ENCODE results near the gene CCDC7. TPM values are rescaled to one million over a fixed set of nuclear protein-coding genes. Genes with fewer than 3 reads are reported as not detected.

Gene CCDC7
- total and polyA plus RNA-seq, 2 experiments from 2014 or later = 2.0 to 10.0 TPM

GRCh38 chr10:32616438-32616837 lies 170.5 kb downstream of the CCDC7 start:
- no peak for DNase-seq (ENCODE audit: low spot score)
- H3K79me2 ChIP-seq = no peaks in the 10 kb centered on the region
- H3K9me3 ChIP-seq (ENCODE audit: low read depth) = no peaks in the 10 kb centered on the region
- H3K4me2 ChIP-seq = no peak overlapping the region
- 76% methylated on average over 2 of the region's 2 CpGs for WGBS (ENCODE audit: low lambda C conversion rate, missing lambda C conversion rate)
- no peaks in the 10 kb centered on the region for H3K4me1 ChIP-seq (ENCODE audit: insufficient read depth)
- H3K9me2 ChIP-seq (replicated peaks; ENCODE audit: insufficient read depth) = no peaks in the 10 kb centered on the region
- no peak overlapping the region for H3K4me3 ChIP-seq
- H3K27me3 ChIP-seq = no peaks in the 10 kb centered on the region
- no peak overlapping the region for H2AFZ ChIP-seq
- no peak for TF ChIP-seq EZH2phosphoT487 (IDR thresholded peaks at IDR 0.05; ENCODE audit: low read depth, severe bottlenecking, unreplicated experiment)
- TF ChIP-seq CTCF (IDR thresholded peaks at IDR 0.05; ENCODE audit: poor library complexity) = no peak
- TF ChIP-seq EZH2 (IDR thresholded peaks at IDR 0.05; ENCODE audit: borderline replicate concordance) = no peak
- no peak overlapping the region for H3K27ac ChIP-seq
- H3K36me3 ChIP-seq (replicated peaks; ENCODE audit: insufficient read depth, low read depth) = no peaks in the 10 kb centered on the region
- H4K20me1 ChIP-seq (ENCODE audit: insufficient read depth, poor library complexity, severe bottlenecking) = no peaks in the 10 kb centered on the region

DNA sequence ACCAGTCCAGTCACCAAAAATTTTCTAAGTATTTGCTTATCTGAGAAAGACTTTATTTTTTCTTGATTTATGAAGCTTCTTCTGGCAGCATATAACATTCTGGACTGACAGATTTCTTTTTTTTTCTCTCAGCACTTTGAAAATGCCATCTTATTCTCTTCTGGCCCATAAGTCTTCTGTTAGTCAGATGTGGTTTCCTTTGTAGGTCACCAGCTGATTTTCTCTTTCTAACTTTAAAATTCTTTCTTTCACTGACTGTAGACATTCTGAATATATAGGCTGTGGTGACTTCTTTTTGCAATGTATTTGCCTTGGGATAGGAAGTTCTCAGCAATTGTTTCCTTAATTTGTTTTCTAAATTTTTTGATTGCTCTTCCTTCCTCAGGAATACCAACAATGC lies 172.5 kb downstream of the CCDC7 start:
- Histone ChIP-seq H3K4me2 (no peak overlapping the region), H3K27ac (no peak overlapping the region), H3K27me3 (no peaks in the 10 kb centered on the region), H3K9me3 (ENCODE audit: low read depth) (no peaks in the 10 kb centered on the region), H3K4me3 (no peak overlapping the region), H3K9me2 (replicated peaks; ENCODE audit: insufficient read depth) (no peaks in the 10 kb centered on the region), H3K4me1 (ENCODE audit: insufficient read depth) (no peaks in the 10 kb centered on the region), H4K20me1 (ENCODE audit: insufficient read depth, poor library complexity, severe bottlenecking) (no peaks in the 10 kb centered on the region), H2AFZ (no peak overlapping the region), H3K79me2 (no peaks in the 10 kb centered on the region), H3K36me3 (replicated peaks; ENCODE audit: insufficient read depth, low read depth) (no peaks in the 10 kb centered on the region)
- TF ChIP-seq EZH2 (IDR thresholded peaks at IDR 0.05; ENCODE audit: borderline replicate concordance) = no peak
- TF ChIP-seq EZH2phosphoT487 (IDR thresholded peaks at IDR 0.05; ENCODE audit: low read depth, severe bottlenecking, unreplicated experiment) = no peak
- TF ChIP-seq CTCF (IDR thresholded peaks at IDR 0.05; ENCODE audit: poor library complexity) = no peak
- DNase-seq (ENCODE audit: low spot score) = no peak

DNA sequence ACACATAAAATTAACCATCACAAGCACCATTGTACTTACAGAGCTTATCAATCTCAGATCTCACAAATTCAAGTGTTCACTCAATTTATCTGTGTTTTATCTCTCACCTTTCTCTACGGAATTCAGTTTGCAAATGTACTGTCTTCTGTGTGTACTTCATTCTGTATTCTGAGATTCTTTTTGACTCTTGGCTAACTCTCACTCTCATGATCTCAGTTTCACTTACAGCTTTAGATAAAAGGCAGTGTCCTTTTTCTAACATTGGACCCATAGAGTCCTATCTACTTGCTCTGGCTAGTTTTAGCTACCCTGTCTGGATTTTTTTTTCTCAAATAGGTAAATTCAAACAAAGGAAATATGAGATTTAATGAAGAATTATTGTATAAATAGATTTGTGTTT lies 176.0 kb downstream of the CCDC7 start:
- H3K4me1 ChIP-seq (ENCODE audit: insufficient read depth) = no peaks in the 10 kb centered on the region
- H3K9me2 ChIP-seq (replicated peaks; ENCODE audit: insufficient read depth) = no peaks in the 10 kb centered on the region
- no peak for TF ChIP-seq EZH2phosphoT487 (IDR thresholded peaks at IDR 0.05; ENCODE audit: low read depth, severe bottlenecking, unreplicated experiment)
- TF ChIP-seq CTCF (IDR thresholded peaks at IDR 0.05; ENCODE audit: poor library complexity) = no peak
- TF ChIP-seq EZH2 (IDR thresholded peaks at IDR 0.05; ENCODE audit: borderline replicate concordance) = no peak
- no peaks in the 10 kb centered on the region for H3K79me2 ChIP-seq
- H3K9me3 ChIP-seq (ENCODE audit: low read depth) = peaks cover 7% of the 10 kb centered on the region
- WGBS (ENCODE audit: low lambda C conversion rate, missing lambda C conversion rate) = 64% methylated on average over 1 of the region's 1 CpG
- no peak overlapping the region for H3K27ac ChIP-seq
- H2AFZ ChIP-seq = no peak overlapping the region
- H3K4me2 ChIP-seq = no peak overlapping the region
- H3K4me3 ChIP-seq = no peak overlapping the region
- no peaks in the 10 kb centered on the region for H3K27me3 ChIP-seq
- H3K36me3 ChIP-seq (replicated peaks; ENCODE audit: insufficient read depth, low read depth) = no peaks in the 10 kb centered on the region
- no peak for DNase-seq (ENCODE audit: low spot score)
- no peaks in the 10 kb centered on the region for H4K20me1 ChIP-seq (ENCODE audit: insufficient read depth, poor library complexity, severe bottlenecking)

DNA sequence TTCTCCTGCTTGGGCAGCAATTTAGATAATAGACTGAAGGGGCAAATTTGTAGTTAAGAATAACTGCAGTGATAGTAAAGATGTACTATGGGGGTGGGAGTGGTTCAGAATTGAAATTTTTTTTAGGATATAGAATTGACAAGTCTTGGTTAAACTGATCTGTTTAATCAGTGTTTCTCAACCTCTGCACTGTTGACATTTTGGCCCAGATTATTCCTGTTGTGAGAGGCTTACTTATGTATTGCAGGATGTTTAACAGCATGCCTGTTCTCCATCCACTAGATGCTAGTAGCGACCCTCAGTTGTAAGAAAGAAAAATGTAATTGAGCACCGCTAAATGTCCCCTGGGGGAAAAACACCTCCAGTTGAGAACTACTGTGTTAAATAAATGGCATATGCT lies 176.5 kb downstream of the CCDC7 start:
- H3K27ac ChIP-seq = no peak overlapping the region
- no peaks in the 10 kb centered on the region for H3K27me3 ChIP-seq
- no peak for DNase-seq (ENCODE audit: low spot score)
- peaks cover 9% of the 10 kb centered on the region for H3K9me3 ChIP-seq (ENCODE audit: low read depth)
- no peaks in the 10 kb centered on the region for H3K79me2 ChIP-seq
- no peak overlapping the region for H3K4me3 ChIP-seq
- no peaks in the 10 kb centered on the region for H3K4me1 ChIP-seq (ENCODE audit: insufficient read depth)
- 74% methylated on average over 2 of the region's 2 CpGs for WGBS (ENCODE audit: low lambda C conversion rate, missing lambda C conversion rate)
- no peaks in the 10 kb centered on the region for H3K36me3 ChIP-seq (replicated peaks; ENCODE audit: insufficient read depth, low read depth)
- H3K9me2 ChIP-seq (replicated peaks; ENCODE audit: insufficient read depth) = no peaks in the 10 kb centered on the region
- TF ChIP-seq EZH2phosphoT487 (IDR thresholded peaks at IDR 0.05; ENCODE audit: low read depth, severe bottlenecking, unreplicated experiment) = no peak
- TF ChIP-seq EZH2 (IDR thresholded peaks at IDR 0.05; ENCODE audit: borderline replicate concordance) = no peak
- TF ChIP-seq CTCF (IDR thresholded peaks at IDR 0.05; ENCODE audit: poor library complexity) = no peak
- no peaks in the 10 kb centered on the region for H4K20me1 ChIP-seq (ENCODE audit: insufficient read depth, poor library complexity, severe bottlenecking)
- no peak overlapping the region for H3K4me2 ChIP-seq
- H2AFZ ChIP-seq = no peak overlapping the region
